NCI-H1436 treated with DMSO at 0.1 percent for 48 hours (cell line): ENCODE measurements around the gene EPHB2.
"Not testable (repeated sequence)": the region's sequence is repeated elsewhere in the genome, so short reads cannot be mapped to it uniquely, and the experiment has no call there.

Experiments used
- DNase-seq: peaks from one replicate; lab custom pipeline; 2025; lab: John Stamatoyannopoulos, UW

EPHB2 gene

DNA sequence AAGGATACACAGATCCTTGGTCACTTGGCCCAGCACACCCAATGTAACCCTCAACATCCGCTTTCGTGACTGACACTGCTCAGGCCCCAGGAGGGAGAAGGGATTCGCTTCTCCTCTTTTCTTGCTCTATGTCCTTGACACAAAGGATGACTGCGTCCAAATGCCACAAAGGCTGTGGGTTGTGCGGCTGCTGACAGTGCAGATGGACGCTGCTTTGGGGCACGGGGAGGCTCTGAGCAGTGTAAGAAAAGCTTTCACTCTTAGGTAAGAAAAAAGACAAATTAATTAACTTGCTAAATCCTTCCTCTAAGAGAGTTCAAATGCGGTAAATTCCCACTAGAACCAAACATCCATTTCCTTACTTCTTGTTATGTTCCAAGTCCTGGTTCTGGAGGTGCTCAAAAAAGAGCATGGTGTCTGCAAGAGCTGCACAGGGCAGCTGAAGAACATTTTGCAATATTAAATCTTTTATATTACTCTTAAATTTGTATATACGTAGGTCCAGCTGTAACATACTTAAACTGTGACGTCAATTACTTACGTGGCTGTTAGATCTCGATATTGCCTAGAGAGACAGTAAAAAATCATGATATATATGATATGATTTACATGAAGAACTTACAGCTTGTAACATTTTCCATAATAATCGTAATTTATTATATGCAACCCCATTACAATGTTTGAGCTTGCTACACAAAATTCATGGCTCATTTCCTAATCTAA lies 19.4 kb upstream of the EPHB2 start:
- no peak for DNase-seq

DNA sequence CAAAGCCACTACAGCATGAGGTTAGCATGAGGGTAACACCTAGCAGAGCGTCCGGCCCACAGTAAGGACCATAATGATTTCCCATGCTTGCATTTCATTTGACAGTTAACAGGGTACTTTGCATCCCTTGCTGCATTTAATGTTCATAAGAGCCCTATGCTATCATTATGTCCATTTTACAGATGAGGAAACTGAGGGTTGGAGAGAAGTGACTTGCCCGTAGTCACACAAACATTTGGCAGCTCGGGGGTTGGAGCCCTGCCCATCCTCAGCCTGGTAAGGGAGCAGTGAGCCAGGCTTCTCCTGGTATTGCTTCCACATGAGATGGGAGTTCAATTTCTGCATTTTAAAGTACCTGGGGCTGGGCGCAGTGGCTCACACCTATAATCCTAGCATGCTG lies 16.5 kb upstream of the EPHB2 start:
- DNase-seq: no peak

DNA sequence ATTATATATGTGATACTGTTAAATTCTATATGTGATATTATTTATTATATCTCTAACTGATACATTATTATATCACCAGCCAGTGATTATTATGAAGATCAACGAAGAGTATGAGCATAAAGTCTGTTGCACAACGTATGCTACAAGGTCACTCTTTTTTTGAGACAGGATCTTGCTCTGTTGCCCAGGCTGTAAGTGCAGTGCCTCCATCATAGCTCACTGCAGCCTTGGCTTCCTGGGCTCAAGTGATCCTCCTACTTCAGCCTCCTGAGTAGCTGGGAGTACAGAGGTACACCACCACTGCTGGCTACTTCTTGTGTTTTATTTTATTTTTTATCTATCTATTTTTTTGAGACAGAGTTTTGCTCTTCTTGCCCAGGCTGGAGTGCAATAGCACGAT lies 14.0 kb upstream of the EPHB2 start:
- DNase-seq: no peak

DNA sequence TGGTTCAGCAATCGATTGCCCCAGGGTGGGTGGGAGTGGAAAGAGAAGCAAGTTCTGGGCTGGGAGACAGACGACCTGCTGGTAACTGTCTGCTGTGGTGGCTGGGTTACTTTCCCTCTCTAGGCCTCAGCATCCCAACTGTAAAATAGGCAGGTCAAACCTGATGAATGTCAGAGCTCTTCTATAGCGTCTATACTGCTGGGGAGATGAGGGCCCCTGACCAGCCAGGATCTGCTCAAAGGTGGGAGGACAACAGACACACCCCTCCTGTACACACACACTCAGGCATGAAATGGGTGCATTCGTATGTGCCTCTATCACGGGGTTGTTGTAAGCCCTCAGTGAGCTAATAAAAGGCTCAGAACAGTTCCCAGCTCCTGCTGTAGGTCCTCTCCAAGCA lies 12.7 kb upstream of the EPHB2 start:
- no peak for DNase-seq

DNA sequence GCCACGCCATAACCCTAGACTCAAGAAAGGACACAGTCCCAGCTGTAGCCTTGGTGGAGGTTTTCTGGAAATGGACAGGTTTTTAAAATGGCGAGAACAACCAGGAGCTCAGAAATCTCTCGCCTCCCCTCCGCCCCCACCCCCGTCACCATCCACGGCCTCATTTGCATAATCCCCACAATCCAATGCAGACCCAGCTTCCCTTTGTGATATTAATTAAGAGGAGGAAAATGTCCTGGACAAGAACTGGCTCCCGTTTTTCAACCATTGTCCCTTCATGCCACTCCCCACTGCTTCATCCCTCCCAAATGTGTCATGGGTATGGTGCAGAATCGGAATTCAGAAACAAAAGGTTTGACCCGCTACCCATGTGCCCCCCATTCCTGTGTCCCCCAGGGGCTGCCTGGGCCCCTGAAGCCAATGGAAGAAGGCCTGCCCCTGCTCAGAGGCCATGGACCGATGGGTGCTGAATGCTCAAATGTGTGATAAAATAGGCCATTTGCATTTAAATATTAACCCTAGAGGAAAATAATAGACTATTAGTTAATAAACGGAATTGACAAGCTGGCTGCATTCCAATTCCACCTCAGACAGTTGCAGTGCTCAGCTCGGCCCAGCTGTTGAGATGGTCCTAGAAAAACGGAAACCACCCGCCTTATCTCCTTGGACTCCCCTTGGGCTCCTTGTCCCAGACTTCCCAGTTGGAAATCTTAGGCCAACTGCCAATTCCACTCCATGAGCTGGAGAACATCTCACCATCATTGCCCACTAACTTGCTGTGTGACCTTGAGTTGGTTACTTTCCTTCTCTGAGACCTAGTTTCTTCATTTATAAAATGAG lies 10.7 kb upstream of the EPHB2 start:
- DNase-seq: no peak

DNA sequence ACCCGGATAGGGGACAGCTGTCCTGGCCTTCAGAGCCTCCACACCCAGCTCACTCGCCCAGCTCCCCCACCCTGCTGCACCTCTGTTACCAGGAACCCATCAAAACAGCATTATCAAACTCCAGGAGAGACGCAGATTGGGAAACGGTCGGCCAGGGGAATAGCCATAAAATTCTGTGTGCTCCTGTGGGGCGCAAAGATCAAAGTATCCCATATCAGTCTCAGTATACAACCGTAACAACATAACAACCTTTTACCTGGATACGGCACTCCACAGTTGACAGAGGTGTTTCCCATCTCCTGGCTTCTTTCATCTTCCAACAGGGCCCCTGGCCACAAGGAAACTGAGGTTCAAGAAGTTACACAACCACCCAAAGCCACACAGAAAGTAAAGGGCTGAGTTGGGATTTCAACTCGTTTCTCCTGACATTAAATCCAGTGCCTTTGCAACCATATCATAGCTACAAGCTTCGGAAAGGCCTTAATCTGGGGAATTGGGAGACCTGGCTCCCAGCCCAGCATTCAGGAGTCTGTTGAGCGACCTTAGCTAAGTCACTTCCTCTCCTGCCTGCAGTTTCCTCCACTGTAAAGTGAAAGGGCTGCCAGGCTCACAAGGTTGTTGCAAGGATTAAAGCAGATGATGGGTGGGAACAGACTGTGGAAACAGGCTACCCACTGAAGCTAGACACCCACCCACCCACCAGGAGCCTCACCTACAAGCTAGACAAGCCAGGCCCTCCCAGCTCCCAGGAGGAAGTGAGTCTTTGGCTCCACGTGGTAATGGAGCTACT lies 8.1 kb upstream of the EPHB2 start:
- no peak for DNase-seq

DNA sequence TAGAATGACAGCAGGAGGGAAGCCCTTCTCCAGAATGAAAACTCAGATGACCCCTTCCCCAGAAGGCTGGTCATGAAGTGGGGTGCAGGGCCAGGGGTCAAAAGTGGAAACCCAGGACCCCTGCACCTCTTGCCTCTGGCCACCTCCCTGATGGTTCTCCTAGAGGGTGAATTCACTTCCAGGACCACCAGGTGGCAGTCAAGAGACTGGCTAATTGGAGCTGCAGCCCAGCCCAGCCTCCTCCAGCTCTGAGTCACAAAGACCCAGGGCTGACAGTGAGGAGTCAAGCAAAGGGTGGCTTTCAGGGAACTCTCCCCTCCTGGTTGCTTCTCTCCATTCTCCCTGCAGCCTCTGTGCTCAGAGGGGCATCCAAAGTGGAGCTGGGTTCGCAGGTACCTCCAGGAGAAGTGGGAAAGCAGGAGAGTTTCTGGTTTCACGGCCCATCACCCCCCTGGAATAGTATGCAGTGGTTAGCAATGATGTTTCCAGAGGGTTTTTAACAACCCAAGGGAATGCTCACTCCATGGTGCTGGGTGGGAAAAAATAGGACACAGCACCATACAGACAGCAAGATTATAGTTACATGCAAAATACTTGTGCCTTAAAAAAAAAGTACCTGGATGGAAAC lies 6.1 kb upstream of the EPHB2 start:
- no peak for DNase-seq

DNA sequence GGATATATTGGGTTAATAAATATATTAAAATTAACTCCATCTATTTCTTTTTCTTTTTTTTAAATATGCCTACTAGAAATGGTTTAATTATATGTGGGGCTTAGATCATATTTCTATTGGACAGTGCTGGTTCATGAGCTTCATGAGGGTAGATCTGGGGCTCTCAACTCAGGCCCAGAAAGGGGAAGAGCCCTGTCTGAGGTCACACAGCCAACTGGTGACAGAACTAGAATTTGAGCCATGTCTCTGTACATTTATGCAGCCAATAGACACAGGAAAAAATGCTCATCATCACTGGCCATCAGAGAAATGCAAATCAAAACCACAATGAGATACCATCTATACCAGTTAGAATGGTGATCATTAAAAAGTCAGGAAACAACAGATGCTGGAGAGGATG lies 5.1 kb upstream of the EPHB2 start:
- DNase-seq: no peak

DNA sequence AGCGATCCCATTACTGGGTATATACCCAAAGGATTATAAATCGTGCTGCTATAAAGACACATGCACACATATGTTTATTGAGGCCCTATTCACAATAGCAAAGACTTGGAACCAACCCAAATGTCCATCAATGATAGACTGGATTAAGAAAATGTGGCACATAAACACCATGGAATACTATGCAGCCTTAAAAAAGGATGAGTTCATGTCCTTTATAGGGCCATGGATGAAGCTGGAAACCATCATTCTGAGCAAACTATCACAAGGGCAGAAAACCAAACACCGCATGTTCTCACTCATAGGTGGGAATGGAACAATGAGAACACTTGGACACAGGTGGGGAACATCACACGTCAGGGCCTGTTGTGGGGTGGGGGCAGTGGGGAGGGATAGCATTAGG lies 4.5 kb upstream of the EPHB2 start:
- not testable (repeated sequence) for DNase-seq

DNA sequence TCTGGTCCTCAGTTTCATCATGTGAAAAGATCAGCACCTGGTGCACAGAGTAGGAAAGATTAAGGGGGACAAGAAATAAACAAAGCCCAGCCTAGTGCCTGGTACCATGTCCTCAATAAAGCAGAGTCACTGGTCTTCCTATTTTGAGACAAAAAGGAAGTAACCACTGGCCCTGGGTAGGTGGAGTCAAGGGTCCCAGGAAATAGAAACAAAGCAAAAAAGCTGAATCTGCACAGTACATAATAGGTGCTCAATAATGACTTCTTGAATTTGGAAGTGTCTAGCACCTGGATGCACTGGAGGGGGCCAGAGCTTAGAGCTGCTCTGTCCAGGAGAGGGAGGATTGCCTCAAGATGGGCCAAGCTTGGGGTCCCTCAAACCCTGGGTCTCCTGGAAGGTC lies 1.9 kb upstream of the EPHB2 start:
- DNase-seq: no peak

DNA sequence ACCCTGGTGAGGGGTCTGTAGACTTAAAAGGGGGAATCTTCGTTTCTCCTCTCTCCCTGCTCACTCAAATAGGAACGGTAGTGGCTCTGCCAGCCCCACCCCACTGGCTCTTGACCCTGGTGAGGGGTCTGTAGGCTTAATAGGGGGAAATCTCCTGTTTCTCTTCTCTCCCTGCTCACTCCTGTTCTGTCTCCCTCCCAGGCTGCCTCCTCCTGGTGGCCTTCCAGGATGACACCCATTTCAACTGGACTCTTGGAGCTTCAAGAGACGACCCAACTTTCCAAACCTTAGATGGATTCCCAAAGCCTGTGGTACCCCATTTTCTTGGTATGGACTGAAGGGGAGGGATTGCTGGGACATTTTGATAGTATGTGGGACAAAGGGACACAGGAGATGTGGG lies 1.4 kb upstream of the EPHB2 start:
- DNase-seq: no peak

DNA sequence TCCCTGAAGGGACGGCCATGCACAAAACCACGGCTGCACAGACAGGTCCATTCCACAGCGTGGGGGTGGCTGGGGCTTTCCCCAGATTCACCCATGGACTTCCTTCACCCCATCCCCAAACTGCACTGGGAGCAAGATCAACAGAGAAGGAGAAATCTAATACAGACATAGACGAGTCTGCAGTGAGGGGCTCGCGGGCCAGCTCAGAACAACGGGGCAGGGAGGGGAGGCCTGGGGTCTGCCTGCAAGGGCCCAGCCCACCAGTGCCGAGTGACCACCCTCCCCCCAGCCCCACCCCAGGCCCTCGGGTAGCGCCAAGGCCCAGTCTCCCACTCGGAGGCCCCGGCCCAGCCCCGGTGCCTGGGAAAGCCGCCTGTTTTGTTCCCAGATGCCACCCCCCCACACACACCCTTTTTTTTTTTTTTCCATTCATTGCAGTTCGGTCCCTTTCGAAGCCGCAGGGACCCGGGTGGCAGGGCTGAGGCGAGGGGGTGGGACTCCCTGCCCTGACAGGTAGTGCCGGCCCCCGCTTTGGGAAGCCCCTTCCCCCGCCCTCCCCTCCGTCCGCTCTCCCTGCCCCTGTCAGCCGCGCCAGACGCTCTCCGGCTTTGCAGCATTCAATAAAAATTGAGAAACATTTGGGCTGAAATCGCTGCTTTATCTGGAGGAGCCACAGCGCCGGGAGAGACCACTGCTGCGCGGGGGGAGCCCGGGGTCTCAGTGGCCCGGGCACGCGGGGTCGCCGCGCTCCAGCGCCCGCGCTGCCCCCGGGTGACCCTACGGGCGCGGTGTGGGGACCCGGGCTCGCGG lies 543 bp upstream of the EPHB2 start:
- no peak for DNase-seq

DNA sequence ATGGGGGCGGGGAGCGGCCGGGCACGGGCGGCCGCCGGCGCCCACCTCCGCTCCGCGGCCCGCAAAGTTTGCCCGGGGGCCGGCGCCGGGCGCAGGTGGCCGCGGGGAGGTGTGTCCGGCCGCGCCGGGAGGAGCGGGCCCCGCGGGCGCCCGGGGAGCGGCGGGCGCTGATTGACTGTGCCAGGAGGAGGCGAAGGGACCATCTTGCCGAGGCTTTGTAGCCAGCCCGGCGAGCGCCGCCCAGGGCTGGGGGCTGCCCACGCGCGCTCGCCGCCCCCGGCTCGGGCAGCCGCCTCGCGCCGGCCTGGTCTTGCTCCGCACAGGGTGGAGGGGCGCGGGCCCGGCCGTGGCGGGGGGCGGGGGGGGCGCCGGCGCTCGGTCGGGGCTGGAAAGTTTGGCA lies 432 bp downstream of the EPHB2 start:
- no peak for DNase-seq

DNA sequence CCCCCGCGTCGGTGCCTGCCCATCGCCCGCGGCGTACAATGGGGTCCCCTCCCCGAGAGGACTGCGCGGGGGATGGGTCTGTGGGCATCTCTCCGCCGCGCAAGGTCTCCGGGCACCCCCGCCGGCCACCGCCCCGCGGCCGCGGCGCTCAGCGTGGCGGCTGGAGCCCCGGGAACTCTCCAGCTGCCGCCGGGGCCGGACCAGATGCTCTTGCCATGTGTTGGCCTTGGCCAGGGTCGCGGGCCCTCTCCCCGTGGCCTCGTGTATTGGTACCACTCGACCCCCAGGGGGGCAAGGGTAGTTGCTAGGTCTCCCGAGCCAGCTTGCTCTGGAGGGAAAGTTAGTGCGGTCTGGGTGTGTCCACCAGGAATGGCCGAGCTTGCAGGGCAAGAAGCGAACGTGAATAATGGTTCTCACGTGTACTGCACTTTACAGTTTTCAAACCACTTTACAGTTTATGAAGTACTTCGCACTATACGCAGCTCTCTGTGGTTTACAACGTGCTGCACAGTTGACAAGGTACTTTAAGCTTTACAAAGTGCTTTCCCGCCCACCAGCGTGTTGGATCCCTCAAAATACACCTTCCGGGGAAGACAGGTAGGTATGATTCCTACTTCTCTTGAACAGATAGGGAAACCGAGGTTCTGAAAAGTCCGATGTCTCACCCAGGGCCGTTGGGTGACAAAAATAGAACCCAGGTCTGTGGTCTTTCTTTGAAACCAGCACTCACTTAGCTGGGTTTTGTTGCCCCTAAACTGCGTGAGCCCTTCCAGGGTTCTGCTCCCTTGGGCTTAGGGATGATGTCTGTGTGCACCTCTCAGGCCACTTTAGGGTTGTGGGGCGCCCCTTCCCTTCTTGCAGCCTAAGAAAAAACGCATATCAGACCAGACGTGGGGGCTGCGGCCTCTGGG lies 1.2 kb downstream of the EPHB2 start:
- DNase-seq: no peak

DNA sequence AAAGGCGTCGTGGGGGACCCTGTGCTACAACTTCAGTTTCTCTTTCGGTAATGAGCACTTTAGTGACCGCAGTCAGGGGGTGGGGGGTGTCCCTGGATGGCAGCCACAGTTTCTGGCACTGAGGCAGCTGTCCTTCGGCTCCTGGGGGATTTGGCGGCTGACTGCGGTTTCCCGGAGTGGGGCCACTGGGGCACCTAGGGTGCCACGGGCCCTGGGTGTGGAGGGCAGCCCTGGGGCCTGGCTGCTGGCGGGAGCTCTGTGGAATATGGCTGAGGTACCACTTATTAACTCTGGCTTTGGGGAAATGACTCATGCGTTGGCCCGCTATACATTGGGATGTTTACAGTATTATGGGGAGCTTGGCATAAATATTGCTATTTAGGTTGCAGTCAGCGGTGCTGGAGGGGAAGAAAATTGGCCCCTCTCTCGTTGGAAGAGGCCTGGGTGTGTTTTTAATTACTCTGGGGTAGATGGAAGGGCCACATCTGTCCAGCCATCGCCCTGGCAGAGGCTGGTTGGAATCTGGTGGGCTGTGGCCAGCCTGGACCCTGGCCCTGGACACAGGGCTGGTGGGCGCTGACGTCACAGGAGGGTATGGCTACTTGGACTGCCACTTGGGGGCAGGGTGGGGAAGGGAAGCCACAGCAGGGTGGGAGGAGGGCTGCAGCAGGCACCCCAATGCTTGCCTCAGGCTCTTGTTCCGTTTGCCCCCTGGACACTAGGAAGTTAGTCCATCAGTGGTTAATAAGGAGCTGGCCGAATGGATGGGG lies 2.0 kb downstream of the EPHB2 start:
- DNase-seq: no peak

DNA sequence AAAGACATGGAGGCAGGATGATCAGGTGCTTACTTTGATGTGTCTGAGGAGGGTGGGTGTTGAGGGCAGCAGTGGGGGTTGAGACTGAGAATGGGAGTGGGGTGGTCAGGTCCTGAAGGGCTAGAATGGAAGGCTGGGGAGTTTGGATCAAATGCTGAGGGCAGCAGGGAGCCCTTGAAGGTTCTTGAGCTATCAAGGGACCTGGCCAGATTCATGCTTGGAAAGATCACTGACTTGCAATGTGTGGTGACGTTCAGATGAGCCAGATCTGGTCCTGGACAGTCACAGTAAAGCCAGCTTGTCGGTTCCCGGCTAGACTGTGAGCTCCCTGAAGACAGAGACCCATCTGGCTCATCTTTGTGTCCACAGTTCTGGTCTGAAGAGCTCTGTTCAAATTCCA lies 3.8 kb downstream of the EPHB2 start:
- no peak for DNase-seq

DNA sequence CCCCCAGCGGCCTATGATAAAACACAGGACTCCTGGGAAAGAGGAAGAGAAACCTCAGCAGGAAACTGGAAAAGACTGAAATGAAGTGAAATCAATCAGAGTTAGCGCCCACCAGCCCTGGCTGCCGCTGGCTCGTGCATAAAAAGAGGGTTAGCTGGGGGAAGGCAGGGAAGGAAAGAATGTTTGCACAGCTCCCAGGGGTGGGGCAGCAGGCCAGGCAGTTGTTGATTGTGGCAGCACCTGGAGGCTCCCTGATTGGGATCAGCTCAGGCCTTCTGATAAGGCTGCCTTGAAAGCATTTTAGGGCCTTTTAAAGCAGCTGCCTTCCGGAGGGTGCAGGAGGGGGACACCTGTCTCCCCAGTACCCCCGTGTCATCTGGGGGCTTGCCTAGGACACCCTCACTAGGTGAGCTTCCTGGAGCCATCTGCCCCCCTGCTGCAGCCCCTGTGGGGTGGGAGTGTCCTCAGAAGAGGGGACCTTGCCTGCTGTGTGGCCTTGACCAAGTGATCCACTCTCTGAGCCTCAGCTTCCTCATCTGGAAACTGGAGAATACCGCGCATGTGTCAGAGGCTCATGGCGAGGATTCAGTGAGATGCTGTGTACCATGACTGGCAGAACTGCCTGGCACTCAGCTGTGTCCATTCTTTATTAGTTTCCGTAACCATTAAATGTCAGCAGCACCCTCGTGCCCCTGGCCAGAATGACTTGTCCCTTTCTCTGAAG lies 6.6 kb downstream of the EPHB2 start:
- no peak for DNase-seq

DNA sequence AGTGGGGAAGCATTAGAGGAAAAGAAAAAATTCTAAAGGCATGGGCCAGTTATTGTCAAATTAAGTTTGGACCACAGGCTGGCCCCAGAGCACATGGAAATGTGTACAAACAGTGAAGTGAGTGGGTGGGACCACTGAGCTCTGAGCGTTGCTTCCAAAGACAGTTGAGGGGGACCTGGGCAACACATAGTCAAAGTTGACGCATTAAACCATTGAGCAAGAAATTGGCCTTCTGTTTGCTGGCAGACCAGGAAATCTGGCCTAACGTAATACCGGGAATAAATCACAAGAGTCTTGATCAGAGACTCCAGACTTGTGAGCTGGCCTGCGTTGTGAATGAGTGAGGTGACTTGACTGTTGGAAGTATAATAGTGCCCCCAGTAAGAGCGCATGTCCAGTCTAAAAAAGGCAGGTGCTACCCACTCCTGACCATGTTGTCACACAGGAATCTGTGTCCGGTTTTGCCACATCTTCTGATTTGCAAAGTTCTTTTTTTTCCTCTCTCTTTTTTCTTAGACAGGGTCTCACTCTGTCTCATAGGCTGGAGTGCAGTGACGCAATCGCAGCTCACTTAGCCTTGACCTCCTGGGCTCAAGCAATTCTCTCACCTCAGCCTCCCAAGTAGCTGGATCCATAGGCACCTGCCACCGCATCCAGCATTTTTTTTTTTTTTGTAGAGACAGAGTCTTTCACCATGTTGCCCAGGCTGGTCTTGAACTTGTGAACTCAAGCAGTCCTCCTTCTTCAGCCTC lies 10.7 kb downstream of the EPHB2 start:
- no peak for DNase-seq
